Measurements from ENCODE around the gene RNF146.
A peak's percentile ranks its signal among the peaks of the same experiment; 100 is the strongest.

The RNF146 gene

DNA sequence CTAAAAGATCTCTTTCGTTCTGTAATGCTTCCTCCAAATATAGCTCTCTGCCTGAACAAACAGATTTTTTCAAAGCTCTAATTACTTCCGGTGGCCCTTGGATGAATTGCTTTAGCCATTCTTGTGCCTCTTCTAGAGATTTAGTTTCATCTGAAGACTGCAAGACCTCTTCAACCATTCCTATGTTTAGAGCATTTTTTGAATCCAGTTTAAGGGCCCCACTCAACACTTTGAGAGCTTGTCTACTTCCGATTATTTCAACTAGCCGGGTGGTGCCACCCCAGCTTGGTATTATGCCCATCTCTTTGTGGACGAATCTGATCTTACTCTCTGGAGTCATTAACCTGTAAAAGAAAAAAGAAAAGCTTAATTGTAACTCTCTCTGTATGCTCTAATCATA is 23.3 kb downstream of the RNF146 start:
- no peak for DNase-seq

DNA sequence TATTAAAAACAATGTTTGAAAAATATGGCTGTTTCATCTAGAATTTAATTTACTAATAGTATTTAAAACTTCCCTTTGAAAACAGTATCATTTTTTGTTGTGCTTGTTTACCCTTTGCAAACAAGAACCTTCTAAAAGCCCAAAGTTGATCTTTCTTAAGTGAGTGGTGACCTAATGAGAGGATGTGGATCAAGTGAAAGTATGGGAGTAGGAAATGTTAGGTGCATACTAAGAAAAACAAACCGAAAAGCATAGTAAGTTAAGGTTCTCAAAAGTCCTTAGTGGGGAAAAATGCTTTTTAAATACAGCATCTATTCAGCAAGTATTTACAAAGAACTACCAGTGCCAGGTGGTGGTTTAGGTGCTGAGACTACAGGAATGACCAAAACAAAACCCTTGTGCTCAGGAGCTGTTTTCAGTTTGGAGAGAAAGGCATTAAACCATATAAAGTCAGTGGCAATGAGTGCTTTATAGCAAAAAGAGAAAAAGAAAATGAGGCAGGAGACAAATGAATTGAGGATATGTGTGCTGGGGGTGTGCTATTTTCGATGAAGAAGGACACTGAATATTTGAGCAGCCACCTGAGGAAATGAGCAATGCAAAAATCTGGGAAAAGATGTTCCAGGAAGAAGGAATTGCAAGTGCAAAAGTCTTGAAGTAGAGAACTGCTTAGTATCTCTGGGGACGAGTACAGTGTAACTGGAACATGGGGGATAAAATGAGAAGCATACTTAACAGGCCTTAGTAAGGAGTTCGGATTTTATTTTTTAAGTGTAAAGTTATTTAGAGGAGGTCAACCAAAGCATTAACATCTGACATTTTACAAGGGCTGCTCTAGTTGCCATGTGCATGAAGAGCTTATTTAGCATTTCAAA is 24.0 kb downstream of the RNF146 start:
- no peak for DNase-seq

DNA sequence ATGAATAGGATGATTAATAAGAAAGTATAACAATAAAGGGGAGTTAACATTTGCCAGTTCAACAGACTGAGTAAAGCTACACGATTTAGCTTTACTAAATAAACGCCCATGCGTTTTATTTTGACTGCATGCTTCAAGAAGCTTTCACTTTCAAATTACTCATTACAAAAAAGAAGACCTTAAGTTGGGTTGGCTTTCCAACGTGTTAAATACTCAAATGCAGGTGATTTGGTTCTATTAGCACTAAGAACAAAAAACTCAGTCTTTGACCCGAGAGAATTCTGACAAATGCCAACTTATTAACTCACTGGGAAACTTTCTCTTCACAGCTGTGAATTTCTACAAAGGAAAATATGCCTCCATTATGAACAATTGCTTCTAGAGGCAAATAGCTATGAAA is 24.8 kb downstream of the RNF146 start:
- DNase-seq = no peak

DNA sequence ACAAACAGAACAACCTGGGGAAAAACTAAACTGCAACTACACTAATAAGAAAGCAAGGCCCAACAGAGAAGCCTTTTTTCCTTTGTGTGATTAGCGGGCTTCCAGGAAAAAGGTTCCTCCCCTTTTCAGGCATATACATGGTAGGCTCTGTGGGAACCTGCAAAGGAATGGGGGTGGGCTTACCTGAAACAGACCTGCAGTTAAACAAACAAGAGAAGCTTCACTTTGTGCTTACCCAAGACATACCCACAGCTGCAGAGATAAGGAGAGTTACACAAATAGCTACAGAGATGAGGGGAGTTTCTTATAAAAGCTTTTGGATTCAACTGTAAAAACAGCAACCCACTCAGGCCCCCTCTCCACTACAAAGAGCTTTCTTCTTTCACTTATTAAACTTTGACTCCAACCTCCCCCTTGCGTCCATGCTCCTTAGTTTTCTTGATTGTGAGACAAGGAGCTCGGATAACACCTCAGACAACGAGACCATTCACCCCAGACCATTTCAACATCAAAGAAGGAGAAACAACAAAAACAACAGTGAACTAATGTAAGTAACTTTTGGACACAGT is 30.9 kb downstream of the RNF146 start:
- DNase-seq = no peak

DNA sequence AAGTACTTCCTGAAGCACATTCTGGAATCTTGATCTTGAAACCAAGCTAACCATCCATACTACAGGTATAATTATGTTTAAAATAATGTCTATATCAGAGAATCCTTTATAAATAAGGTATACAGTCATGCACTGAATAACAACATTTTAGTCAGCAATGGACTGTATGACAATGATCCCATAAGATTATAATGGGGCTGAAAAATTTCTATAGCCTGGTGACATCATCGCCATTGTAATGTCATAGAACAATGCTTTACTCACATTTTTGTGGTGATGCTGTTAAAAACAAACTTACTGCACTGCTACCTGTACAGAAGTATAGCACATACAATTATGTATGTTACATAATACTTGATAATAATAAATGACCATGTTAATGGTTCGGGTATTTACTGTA is 31.8 kb downstream of the RNF146 start:
- peak; percentile 5 for DNase-seq

DNA sequence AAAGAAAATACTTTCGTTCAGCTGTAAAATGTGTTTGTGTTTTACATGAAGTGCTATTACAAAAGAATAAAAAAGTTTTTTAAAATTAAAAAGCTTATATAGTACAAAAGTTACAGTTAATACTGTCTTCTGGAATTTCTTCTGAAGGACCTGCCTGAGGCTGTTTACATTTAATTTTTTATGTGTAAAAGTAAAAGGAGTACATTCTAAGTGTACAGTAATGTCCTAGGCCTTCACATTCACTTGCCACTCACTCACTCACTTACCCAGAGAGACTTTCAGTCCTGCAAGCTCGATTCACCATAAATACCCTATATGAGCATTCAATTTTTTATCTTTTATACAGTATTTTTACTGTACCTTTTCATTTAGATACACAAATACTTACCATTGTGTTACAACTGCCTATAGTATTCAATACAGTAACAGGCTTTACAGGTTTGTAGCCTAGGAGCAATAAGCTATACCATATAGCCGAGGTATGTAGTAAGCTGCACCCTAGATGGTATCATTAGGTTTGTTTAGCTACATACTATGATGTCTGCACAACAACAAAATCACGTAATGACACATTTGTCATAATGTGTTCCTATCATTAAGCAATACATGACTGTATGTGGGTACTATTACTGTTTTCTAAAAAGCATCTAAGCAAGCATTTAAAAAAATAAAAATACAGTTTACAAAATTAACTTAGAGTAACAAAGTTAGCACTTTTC is 33.0 kb downstream of the RNF146 start:
- no peak for DNase-seq

DNA sequence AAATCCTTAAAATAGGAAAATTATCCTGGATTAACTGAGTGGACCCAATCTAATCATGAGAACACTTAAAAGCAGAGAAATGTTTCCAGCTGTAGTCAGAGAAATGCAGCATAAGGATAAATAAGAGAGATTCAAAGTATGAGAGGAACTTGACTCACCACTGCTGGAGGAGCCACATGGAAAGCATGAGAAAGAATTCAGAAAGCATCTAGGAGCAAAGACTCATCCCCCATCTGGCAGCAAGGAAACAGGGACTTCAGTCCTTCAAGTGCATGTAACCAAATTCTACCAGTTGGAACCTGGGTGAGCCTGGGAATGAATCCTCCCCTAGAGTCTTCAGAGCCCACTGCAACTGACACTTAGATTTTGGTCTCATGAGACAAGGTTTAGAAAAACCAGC is 33.7 kb downstream of the RNF146 start:
- DNase-seq = peak; percentile 91

DNA sequence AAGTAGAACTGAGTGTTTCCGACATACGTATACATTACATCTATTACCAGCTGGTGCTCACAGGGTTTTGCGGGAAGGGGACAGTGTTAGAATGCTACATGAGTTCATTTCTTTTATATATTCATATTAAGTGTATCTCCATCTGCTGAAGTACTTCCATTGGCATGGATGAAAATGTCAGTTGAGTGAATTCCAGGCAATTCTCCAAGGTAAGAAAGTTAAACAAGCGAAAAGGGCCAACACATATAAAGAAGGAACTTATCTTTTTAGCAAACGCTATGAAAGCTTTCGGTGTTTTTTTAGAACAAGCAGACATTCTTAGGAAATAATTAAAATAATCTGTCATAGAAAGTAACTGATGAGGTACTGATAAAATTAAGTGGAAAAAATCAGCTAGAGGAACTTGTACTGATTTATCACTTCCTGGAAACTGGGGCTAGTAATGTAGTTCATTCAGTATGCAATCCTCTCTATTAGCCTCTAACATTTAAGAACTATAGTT is 34.6 kb downstream of the RNF146 start:
- peak; percentile 23 for DNase-seq

DNA sequence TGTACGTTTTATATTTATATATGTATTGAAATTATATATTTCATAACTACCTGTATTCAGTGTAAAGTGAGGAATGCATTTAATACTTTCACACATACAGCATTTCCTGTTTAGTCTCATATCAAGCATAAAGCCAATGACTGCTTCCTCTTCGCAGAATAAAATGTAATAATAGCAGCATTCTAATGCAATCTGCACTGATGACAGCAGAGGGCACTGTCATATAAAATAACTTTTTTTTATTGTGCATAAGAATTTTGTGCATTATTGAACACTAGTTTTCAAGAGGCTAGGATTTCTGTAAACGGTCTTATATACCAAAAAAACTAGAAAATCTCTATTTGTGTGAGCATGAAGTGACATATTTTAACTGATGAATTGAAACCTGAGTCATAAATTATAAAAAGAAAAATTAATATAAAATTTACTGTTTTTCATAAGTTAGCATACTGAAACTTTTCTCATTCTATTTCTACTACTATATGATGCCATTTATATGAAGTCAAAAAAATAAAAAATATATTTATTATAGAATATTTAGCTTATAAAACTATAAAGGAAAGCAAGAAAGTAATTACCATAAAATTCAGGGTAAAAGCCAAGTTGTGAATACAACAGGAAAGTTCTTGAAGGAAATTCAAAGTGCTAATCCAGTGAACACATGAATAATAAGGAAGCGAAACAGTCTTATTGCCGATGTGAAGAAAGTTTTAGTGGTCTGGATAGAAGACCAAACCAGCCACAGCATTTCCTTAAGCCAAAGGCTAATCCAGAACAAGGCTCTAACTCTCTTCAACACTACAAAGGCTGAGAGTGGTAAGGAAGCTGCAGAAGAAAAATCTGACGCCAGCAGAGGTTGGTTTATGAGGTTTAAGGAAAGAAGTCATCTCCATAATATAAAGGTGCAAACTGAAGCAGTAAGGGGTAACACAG is 36.3 kb downstream of the RNF146 start:
- DNase-seq = peak; percentile 50

DNA sequence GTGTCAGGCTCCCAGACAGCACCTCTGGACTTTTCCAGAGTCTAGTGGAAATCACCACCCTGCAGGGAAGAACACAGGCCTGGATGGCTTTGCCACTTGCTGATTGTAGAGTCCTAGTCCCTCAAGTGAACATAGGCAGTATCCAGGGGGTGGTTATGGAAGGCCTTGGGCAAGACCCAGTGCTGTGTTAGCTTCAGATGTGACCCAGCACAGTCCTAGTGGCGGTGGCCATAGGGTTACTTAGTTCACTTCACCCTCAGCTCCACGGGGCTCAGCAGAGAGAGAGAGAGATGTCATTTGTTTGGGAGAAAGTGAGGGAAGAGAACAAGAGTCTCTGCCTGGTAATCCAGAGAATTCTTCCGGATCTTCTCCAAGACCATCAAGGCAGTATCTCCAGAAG is 37.3 kb downstream of the RNF146 start:
- no peak for DNase-seq

DNA sequence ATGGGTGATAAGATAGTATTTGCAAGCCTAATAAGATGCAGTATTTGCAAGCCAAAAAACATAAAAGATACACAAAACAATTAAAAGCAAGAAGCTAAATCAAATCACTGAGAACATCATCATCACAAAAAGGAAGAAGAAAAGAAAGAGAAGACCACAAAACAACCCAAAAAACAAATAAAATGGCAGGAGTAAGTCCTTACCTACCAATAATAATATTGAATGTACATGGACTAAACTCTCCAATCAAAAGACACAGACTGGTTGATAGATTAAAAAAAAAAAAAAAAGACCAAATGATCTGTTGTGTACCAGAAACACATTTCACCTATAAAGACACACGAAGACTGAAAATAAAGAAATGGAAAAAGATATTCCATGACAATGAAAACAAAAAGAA is 39.1 kb downstream of the RNF146 start:
- no peak for DNase-seq

DNA sequence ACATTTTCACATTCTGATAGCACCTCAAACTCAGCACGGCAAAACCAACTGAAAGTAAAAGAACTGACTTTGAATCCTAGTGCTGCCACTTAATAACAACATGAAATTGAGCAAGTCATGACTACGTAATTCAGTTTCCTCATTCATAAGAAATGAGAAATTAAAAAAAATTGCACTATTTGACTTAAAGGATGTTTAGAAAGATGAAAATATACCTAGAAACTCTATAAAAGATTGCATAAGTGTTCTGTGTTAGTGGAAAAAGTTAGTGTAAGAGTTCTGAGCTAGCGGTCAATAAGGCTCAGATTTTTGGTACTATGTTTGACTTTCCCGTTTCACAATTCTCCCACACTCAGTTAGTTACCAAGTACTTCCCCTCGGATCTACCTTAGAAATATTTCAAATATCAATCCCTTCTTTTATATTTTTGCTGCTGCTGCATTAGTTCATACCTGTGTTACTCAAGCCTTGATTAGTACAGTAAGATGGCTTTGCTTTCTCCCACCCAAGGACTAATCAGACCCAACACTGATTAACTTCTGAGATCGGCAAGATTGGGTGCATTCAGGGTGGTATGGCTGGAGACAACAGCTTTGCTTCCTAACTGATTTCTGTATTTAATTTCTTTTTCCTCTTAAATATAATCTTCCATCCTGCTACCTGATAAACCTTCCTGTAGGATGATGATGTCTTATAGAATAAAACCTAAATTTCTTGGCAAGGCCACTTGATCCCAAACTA is 50.9 kb downstream of the RNF146 start:
- no peak for DNase-seq

DNA sequence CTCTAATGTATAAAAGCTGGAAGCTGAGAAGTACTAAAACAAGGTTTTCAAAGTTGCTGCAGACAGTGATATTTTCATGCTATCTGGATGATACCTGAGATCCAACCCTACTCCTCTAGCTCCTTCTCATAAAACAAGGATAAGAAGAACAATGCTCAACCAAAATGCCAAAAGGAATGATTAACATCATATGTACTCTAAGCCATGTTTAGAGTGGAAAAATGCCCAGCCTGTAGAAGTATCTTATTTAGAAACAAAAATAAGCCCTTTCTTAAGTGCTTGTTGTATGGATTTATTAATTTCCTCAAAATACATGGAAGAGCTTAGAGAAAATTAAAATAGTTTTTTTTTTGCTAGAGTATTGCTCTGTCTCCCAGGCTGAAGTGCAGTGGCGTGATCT is 53.0 kb downstream of the RNF146 start:
- DNase-seq = no peak

DNA sequence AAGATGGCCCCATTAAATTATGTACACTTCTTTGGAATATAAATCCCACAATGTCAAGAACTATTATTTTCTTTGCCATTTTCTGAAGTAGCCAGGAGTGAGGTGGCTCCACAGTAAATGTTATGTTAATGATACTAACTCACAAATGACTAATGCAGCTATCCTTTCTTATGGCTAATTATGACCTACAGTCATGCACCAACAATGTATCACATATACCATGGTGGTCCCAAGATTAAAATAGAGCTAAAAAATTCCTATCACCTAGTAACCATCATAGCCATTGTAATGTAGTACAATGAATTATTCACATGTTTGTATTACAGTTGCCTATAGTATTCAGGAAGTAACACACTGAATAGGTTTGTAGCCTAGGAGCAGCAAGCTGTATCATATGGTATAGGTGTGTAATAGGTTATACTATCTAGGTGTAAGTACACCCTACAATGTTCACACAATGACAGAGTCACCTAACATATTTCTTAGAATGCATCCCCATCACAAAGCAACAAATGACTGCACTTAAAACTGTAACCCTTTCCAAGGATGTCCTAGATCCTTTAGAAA is 61.5 kb downstream of the RNF146 start:
- DNase-seq = peak; percentile 80

DNA sequence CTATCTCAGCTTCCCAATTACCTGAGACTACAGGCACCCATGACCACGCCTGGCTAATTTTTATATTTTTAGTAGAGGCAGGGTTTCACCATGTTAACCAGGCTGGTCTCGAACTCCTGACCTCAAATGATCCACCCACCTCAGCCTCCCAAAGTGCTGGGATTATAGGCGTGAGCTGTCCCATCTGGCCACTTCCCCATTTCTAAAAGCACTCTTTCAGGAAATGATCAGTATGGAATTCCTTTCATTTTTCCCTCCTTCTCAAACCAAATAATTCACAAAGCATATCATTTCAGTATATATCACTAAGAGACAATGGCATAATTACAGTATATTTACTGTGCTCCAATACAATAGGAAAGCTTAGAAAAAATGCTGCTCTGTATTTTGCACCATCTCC is 64.6 kb downstream of the RNF146 start:
- DNase-seq = peak; percentile 18

DNA sequence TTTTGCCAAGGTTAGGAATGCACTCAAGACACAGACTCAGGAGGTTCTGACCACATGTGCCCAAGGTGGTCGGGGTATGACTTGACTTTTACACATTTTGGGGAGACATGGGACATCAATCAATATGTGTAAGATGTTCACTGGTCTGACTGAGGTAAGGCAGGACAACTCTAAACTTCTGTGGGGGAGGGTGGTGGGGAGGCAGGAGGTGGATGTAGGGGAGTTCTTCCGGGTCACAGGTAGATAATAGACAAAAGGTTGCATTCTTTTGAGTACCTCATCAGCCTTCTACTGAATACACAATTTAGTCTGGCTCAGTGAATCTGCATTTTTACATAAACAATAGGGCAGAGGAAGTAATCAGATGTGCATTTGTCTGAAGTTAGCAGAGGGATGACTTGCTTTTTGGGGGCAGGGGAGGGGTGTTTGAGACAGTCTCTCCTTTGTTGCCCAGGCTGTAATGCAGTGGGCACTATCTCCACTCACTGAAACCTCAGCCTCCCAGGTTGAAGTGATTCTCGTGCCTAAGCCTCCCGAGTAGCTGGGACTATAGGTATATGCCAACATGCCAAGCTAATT is 65.8 kb downstream of the RNF146 start:
- DNase-seq = no peak

Data from fibroblast of skin of right quadriceps (primary cell).